Measurements from ENCODE around the gene THRB. TPM values are rescaled to one million over a fixed set of nuclear protein-coding genes. Genes with fewer than 3 reads are reported as not detected.

The THRB gene
- total RNA-seq, 4 donors from 2014 or later: 9.8 to 52.4 (median 31.3) TPM

DNA sequence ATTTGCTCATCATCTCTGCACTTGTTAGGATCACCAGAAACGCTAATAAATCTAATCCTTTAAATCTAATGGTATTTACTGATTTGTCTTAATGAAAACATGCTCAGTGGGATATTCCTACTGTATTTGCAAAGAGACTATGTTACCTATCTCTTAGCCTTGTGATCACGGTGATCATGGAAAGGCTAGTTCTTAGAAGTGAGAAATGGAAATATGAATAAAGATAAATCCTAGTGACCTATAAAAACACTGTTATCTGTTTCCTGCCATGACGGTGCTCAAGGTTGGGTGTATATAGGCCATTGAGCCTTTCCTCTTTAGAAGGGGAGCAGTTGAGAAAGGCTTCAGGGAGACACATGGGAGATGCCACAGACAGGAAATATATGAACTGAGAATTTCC lies 116.3 kb downstream of the THRB start:
- Histone ChIP-seq H3K27me3 (no peaks in the 10 kb centered on the region), H3K27ac (no peak overlapping the region), H3K4me3 (no peak overlapping the region), H3K9me3 (no peaks in the 10 kb centered on the region), H3K4me1 (peaks cover 15 to 47% (median 25%) of the 10 kb centered on the region in 4 donors), H3K36me3 (no peaks in the 10 kb centered on the region)
- 74 to 77% methylated on average over 3 of the region's 3 CpGs for WGBS, 2 donors (ENCODE audit: low coverage in 1 of 2)
- TF ChIP-seq POLR2A (IDR thresholded peaks at IDR 0.05) (no peak), POLR2AphosphoS5 (IDR thresholded peaks at IDR 0.05) (no peak), EP300 (IDR thresholded peaks at IDR 0.05; ENCODE audit: low read depth) (no peak)
- TF ChIP-seq, protein P1, sequence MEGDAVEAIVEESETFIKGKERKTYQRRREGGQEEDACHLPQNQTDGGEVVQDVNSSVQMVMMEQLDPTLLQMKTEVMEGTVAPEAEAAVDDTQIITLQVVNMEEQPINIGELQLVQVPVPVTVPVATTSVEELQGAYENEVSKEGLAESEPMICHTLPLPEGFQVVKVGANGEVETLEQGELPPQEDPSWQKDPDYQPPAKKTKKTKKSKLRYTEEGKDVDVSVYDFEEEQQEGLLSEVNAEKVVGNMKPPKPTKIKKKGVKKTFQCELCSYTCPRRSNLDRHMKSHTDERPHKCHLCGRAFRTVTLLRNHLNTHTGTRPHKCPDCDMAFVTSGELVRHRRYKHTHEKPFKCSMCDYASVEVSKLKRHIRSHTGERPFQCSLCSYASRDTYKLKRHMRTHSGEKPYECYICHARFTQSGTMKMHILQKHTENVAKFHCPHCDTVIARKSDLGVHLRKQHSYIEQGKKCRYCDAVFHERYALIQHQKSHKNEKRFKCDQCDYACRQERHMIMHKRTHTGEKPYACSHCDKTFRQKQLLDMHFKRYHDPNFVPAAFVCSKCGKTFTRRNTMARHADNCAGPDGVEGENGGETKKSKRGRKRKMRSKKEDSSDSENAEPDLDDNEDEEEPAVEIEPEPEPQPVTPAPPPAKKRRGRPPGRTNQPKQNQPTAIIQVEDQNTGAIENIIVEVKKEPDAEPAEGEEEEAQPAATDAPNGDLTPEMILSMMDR (IDR thresholded peaks at IDR 0.05): no peak
- no peak for DNase-seq
- in situ Hi-C loops (cut with MboI; ENCODE audit: low pct_ligation_motif_present in 1 of 4, low pct_unique_long_range_greater_than_20kb in 1 of 4, low sequenced_read_pairs in 3 of 4): no loop called here
- intact Hi-C loops (cut with DNase I; ENCODE audit: low total_unique reads): loop anchor here (10.0 kb wide), 1 partner anchor 84 kb away; no protein-coding TSS in a partner anchor

DNA sequence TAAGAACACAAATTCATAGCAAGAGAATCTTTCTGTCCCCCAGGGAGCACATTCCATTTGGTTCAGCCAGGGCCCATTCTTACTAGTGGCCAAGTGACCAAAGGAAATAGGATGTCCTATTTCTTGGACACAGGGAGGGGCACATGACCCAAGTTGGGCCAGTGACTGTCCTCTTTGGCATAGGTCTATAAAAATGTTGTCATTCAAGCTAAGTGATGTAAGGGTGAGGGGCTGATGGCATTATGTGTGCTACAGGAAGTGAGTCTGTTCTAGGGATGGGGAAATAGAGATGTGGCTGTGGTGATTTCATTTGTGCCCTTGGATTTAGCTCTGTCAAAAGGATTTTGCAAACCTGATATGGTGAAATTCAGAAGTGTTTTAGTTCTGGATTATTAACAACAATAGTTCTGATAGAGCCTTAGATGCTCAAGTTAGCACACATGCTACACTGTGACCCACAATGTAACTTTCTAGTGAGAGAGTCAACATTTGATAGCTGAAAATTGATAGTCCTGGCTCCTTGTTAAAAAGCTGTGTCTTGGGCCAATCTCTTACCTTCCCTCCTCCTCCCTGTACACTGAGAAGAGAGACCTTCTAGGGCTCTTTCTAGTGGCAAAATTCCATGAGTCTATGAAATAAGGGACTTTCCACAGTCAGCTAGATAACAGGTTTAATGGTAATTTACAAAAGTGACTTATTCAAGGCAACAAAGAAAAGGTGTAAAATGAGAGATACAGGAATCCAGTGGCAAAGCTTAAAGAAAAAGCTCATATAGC lies 117.2 kb downstream of the THRB start:
- Histone ChIP-seq H3K4me1 (peaks cover 19 to 56% (median 31%) of the 10 kb centered on the region in 4 donors), H3K9me3 (no peaks in the 10 kb centered on the region), H3K27ac (peak overlapping the region in 2 of 4 donors; percentile 13 to 14), H3K27me3 (no peaks in the 10 kb centered on the region), H3K4me3 (no peak overlapping the region), H3K36me3 (no peaks in the 10 kb centered on the region)
- intact Hi-C loops (cut with DNase I; ENCODE audit: low total_unique reads) (loop anchor here (10.0 kb wide), 1 partner anchor 83 kb away; no protein-coding TSS in a partner anchor), in situ Hi-C loops (cut with MboI; ENCODE audit: low pct_ligation_motif_present in 1 of 4, low pct_unique_long_range_greater_than_20kb in 1 of 4, low sequenced_read_pairs in 3 of 4) (no loop called here)
- DNase-seq: no peak
- TF ChIP-seq POLR2AphosphoS5 (IDR thresholded peaks at IDR 0.05): no peak
- no peak for TF ChIP-seq EP300 (IDR thresholded peaks at IDR 0.05; ENCODE audit: low read depth)
- no peak for TF ChIP-seq POLR2A (IDR thresholded peaks at IDR 0.05)
- TF ChIP-seq, protein P1 (IDR thresholded peaks at IDR 0.05): no peak

DNA sequence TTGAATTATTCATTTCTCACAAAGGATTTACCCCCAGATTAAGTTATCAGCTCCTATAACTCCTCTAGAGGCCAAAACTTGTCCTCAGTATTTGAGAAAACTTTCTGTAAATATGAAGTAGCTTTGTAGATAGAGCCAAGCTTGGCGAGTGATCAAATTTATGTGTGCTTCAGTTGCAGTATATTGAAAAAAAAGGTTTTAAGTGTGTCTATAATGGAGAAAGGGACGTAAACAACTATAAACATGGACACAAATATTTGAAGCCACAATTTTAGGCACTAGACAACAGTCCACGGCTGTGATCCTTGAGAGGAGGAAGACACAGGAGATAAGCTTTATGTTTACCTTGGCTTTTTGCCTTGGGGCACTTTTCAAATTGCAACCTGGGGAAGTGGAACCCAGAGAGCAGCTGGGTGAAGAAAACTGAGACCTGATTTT lies 118.7 kb downstream of the THRB start:
- 33 to 43% methylated on average over 3 of the region's 3 CpGs for WGBS, 2 donors (ENCODE audit: low coverage in 1 of 2)
- in situ Hi-C loops (cut with MboI; ENCODE audit: low pct_ligation_motif_present in 1 of 4, low pct_unique_long_range_greater_than_20kb in 1 of 4, low sequenced_read_pairs in 3 of 4) (no loop called here), intact Hi-C loops (cut with DNase I; ENCODE audit: low total_unique reads) (loop anchor here (10.0 kb wide), 1 partner anchor 81 kb away; no protein-coding TSS in a partner anchor)
- Histone ChIP-seq H3K4me3 (no peak overlapping the region), H3K36me3 (no peaks in the 10 kb centered on the region), H3K4me1 (peaks cover 19 to 58% (median 31%) of the 10 kb centered on the region in 4 donors), H3K27me3 (no peaks in the 10 kb centered on the region), H3K9me3 (no peaks in the 10 kb centered on the region), H3K27ac (peak overlapping the region; percentile 14 to 49 (median 38))
- TF ChIP-seq, protein P1 (IDR thresholded peaks at IDR 0.05): no peak
- no peak for DNase-seq

DNA sequence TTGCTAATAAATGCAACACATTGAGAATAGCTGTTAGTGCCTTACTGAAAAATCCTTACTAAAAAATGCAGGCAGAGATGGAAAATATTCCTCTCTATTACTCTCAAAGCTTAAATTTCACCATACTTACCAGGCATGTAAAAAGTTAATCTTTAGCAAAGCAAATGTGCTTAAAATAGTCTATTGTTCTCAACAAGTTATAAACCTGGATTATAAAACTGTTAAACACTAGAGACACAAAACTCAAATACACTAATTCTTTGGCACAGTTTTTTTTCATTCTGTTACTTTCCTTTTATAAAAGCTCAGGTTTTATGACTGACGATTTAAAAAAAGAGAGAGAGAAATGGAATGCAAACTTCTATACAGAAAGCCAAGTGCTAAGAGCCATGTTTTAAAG lies 119.8 kb downstream of the THRB start:
- 25 to 29% methylated on average over 1 of the region's 1 CpG for WGBS, 2 donors (ENCODE audit: low coverage in 1 of 2)
- peak overlapping the region; percentile 4 to 47 (median 38) for H3K27ac ChIP-seq
- H3K27me3 ChIP-seq: no peaks in the 10 kb centered on the region
- no peaks in the 10 kb centered on the region for H3K9me3 ChIP-seq
- in situ Hi-C loops (cut with MboI; ENCODE audit: low pct_ligation_motif_present in 1 of 4, low pct_unique_long_range_greater_than_20kb in 1 of 4, low sequenced_read_pairs in 3 of 4) (no loop called here), intact Hi-C loops (cut with DNase I; ENCODE audit: low total_unique reads) (loop anchor here (10.0 kb wide), 1 partner anchor 80 kb away; no protein-coding TSS in a partner anchor)
- peaks cover 16 to 57% (median 32%) of the 10 kb centered on the region in 4 donors for H3K4me1 ChIP-seq
- no peak overlapping the region for H3K4me3 ChIP-seq
- no peak for TF ChIP-seq POLR2A (IDR thresholded peaks at IDR 0.05)
- TF ChIP-seq EP300 (IDR thresholded peaks at IDR 0.05; ENCODE audit: low read depth): no peak
- TF ChIP-seq, protein P1 (IDR thresholded peaks at IDR 0.05): no peak
- TF ChIP-seq POLR2AphosphoS5 (IDR thresholded peaks at IDR 0.05): peak in 1 of 3 donors; percentile 18
- no peaks in the 10 kb centered on the region for H3K36me3 ChIP-seq
- DNase-seq: no peak
